ENCODE data around the gene IRS1.
A peak's percentile ranks its signal among the peaks of the same experiment; 100 is the strongest.

IRS1 gene

DNA sequence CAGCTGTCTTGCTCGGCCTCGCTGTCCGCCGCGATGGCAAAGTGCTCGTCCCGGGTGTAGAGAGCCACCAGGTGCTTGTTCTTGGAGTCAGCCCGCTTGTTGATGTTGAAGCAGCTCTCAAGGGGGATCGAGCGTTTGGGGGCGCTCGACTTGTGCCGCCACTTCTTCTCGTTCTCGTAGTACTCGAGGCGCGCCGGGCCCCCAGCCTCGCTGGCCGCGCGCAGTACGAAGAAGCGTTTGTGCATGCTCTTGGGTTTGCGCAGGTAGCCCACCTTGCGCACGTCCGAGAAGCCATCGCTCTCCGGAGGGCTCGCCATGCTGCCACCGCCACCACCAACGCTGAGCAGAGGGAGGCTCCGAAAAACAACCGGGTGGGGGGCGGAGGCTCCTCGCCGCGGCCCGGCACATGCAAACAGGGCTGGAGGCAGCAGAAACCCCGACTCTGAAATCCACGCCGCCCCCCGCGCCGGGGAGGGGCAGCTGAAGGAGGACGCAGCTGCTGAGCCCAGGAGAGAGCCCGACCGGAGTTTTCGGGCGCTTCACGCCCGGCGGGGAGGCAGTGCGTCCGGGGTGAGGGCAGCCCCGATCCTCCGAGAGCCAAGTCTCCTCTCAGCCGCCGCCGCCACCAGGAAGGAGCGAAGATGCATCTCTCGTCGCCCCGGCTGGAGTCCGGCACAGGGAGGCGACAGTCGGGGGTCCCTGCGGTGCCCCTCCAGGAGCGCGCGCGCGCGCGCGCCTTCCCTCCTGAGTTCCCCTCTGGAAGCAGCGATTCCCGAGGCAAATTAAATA is 1.0 kb downstream of the IRS1 start:
- Mint-ChIP-seq H3K27ac (peak overlapping the region; percentile 71), H3K36me3 (peaks cover 4 to 13% of the 10 kb centered on the region in 2 donors), H3K27me3 (no peaks in the 10 kb centered on the region), H3K4me3 (peak overlapping the region; percentile 84 to 87), H3K9me3 (no peaks in the 10 kb centered on the region), H3K4me1 (peaks cover 20 to 59% of the 10 kb centered on the region in 2 donors)
- DNase-seq (peak; percentile 46), ATAC-seq (replicated peaks) (peak; percentile 31 to 33)

DNA sequence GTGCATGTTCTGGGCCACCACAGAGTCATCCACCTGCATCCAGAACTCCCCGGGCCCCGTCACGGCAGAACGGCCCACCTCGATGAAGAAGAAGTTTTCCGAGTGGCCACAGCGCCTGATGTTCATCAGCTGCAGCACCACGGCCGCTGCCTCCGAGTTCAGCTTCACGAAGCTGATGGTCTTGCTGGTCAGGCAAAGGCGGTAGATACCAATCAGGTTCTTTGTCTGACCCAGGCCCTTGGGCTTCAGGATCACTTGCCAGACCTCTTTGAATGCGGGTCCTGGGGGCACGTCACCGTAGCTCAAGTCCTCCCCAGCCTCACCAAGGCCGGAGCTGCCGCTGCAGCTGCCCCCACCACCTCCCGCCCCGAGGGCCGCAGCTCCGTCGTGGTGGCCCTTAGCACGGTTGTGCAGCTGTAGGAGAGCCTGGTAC is 1.6 kb downstream of the IRS1 start:
- no peak for ATAC-seq (replicated peaks)
- H3K4me1 Mint-ChIP-seq = peaks cover 20 to 59% of the 10 kb centered on the region in 2 donors
- peak overlapping the region; percentile 71 for H3K27ac Mint-ChIP-seq
- no peak for DNase-seq
- no peaks in the 10 kb centered on the region for H3K9me3 Mint-ChIP-seq
- no peaks in the 10 kb centered on the region for H3K27me3 Mint-ChIP-seq
- H3K36me3 Mint-ChIP-seq = peaks cover 4 to 13% of the 10 kb centered on the region in 2 donors
- H3K4me3 Mint-ChIP-seq = peak overlapping the region; percentile 84 to 87

GRCh38 chr2:226797289-226797988 is 2.2 kb downstream of the IRS1 start:
- no peak for DNase-seq
- peak overlapping the region; percentile 77 for H3K27ac Mint-ChIP-seq

GRCh38 chr2:226796840-226797288 is 2.8 kb downstream of the IRS1 start:
- DNase-seq (no peak), ATAC-seq (replicated peaks) (no peak)
- H3K27ac Mint-ChIP-seq = no peak overlapping the region
- peaks cover 4 to 13% of the 10 kb centered on the region in 2 donors for H3K36me3 Mint-ChIP-seq
- H3K4me1 Mint-ChIP-seq = peaks cover 25 to 63% of the 10 kb centered on the region in 2 donors
- H3K4me3 Mint-ChIP-seq = peak overlapping the region in 1 of 2 donors; percentile 65
- no peaks in the 10 kb centered on the region for H3K27me3 Mint-ChIP-seq
- H3K9me3 Mint-ChIP-seq = no peaks in the 10 kb centered on the region

More at GRCh38 chr2:226797289-226797988, 2.2 kb downstream of the IRS1 start:
- Mint-ChIP-seq H3K4me1 (peaks cover 20 to 59% of the 10 kb centered on the region in 2 donors), H3K36me3 (peaks cover 4 to 13% of the 10 kb centered on the region in 2 donors), H3K27me3 (no peaks in the 10 kb centered on the region), H3K9me3 (no peaks in the 10 kb centered on the region), H3K4me3 (peak overlapping the region; percentile 14 to 87)
- ATAC-seq (replicated peaks) = no peak

GRCh38 chr2:226796012-226796839 is 3.4 kb downstream of the IRS1 start:
- H3K4me3 Mint-ChIP-seq = no peak overlapping the region
- H3K9me3 Mint-ChIP-seq = no peaks in the 10 kb centered on the region
- ATAC-seq (replicated peaks) (no peak), DNase-seq (no peak)
- H3K4me1 Mint-ChIP-seq = peaks cover 21 to 57% of the 10 kb centered on the region in 2 donors
- no peaks in the 10 kb centered on the region for H3K27me3 Mint-ChIP-seq
- H3K36me3 Mint-ChIP-seq = peaks cover 4 to 13% of the 10 kb centered on the region in 2 donors
- no peak overlapping the region for H3K27ac Mint-ChIP-seq

DNA sequence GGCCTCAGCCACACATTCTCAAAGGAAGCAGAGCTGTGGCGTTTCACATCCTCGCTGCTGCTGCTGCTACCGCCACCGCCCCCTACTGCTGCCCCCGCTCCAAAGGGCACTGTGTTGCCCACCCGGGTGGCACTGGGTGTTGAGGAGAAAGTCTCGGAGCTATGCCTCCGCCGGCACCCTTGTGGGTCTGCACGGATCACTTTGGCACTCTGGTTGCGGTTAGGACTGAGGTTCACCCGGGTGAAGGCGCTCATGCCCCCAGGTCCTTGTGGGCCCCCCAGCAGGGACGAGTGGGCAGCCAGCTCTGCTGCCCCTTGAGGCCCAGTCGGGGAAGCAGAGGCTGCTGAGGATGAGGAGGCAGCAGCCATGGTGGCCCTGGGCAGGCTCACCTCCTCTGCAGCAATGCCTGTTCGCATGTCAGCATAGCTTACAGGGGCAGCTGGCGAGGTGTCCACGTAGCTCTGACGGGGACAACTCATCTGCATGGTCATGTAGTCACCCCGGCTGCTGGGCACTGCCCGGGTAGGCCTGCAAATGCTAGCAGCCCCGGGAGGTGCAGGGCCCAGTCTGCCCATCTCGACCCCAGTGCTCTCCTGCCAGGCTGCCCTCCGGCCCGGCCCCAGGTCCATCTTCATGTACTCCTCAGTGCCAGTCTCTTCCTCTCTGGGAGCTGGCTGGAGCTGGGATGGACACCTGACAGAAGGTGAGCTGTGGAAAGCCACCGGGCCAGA is 4.2 kb downstream of the IRS1 start:
- Mint-ChIP-seq H3K4me1 (peaks cover 22 to 54% of the 10 kb centered on the region in 2 donors), H3K36me3 (peaks cover 4 to 16% of the 10 kb centered on the region in 2 donors), H3K27ac (no peak overlapping the region), H3K27me3 (no peaks in the 10 kb centered on the region), H3K4me3 (no peak overlapping the region), H3K9me3 (no peaks in the 10 kb centered on the region)
- DNase-seq (no peak), ATAC-seq (replicated peaks) (no peak)

GRCh38 chr2:226794751-226795171 is 4.9 kb downstream of the IRS1 start:
- H3K4me1 Mint-ChIP-seq = peaks cover 19 to 55% of the 10 kb centered on the region in 2 donors
- no peaks in the 10 kb centered on the region for H3K9me3 Mint-ChIP-seq
- H3K36me3 Mint-ChIP-seq = peaks cover 4 to 16% of the 10 kb centered on the region in 2 donors
- no peak for ATAC-seq (replicated peaks)
- no peak overlapping the region for H3K4me3 Mint-ChIP-seq
- no peak overlapping the region for H3K27ac Mint-ChIP-seq
- DNase-seq = no peak
- H3K27me3 Mint-ChIP-seq = no peaks in the 10 kb centered on the region

GRCh38 chr2:226794196-226794661 is 5.4 kb downstream of the IRS1 start:
- Mint-ChIP-seq H3K4me1 (peaks cover 22 to 61% of the 10 kb centered on the region in 2 donors), H3K36me3 (peaks cover 4 to 16% of the 10 kb centered on the region in 2 donors), H3K27me3 (no peaks in the 10 kb centered on the region), H3K4me3 (no peak overlapping the region), H3K9me3 (no peaks in the 10 kb centered on the region), H3K27ac (no peak overlapping the region)
- ATAC-seq (replicated peaks) (no peak), DNase-seq (no peak)

DNA sequence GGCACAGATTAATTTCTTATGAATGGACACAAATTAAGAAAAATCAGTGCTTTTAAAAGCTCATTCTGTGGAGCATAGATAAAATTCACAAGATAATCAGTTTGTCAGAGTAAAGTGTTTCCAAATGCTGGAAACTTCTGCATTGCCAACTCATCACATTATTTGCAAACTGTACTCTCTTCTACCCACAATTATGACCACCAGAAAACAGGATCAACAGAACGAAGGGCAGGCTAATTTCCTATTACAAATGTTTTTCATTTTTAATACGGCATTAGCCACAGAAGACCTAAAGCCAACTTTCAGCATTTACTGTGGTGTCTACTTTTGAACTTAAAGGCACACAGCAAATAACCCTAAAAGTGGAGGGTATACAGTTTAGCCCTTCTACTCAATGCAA is 6.0 kb downstream of the IRS1 start:
- Mint-ChIP-seq H3K27ac (no peak overlapping the region), H3K4me3 (no peak overlapping the region), H3K27me3 (no peaks in the 10 kb centered on the region), H3K36me3 (peaks cover 4 to 16% of the 10 kb centered on the region in 2 donors), H3K9me3 (no peaks in the 10 kb centered on the region), H3K4me1 (peaks cover 24 to 63% of the 10 kb centered on the region in 2 donors)
- DNase-seq (no peak), ATAC-seq (replicated peaks) (no peak)

DNA sequence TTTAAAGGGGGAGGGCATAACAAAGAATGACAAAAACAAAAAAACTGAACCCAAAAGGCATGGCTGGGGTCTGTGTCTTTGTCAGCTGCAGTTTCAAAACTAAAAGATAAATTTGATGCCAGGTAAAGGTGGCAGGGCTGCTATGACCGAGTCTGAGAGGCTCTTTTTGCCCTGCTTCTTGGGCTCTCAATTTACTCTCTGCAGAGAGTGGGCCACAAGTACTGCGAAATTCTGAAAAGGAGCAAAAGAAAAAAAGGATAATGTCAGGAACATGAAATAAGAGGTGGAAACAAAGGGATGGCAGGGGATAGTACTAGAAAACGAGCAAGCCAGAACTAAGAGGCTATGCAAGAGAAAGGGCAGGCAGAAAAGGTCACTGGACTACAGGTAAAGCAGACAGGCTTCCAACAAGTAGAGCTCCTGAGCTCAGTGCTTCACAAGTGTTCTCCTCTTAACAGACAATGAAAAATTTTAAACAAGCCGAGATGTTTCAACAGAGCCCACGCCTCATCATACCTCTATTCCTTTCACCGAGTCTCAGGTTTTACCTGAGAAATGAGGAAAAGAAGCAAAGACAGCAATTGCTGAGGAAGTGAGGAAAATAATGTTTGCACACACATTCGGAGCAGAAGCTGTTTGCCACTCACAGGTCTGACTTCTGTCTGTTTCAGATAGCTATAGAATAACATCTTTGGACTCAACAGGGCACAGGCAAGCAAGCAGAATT is 7.3 kb downstream of the IRS1 start:
- no peaks in the 10 kb centered on the region for H3K27me3 Mint-ChIP-seq
- peak overlapping the region; percentile 97 for H3K27ac Mint-ChIP-seq
- DNase-seq (no peak), ATAC-seq (replicated peaks) (no peak)
- H3K4me3 Mint-ChIP-seq = peak overlapping the region; percentile 86 to 93
- H3K9me3 Mint-ChIP-seq = no peaks in the 10 kb centered on the region
- H3K4me1 Mint-ChIP-seq = peaks cover 22 to 54% of the 10 kb centered on the region in 2 donors
- peaks cover 4 to 15% of the 10 kb centered on the region in 2 donors for H3K36me3 Mint-ChIP-seq

GRCh38 chr2:226791487-226792081 is 8.0 kb downstream of the IRS1 start:
- peak; percentile 91 for DNase-seq
- peaks cover 21 to 46% of the 10 kb centered on the region in 2 donors for H3K4me1 Mint-ChIP-seq

GRCh38 chr2:226791056-226791486 is 8.5 kb downstream of the IRS1 start:
- peaks cover 18 to 41% of the 10 kb centered on the region in 2 donors for H3K4me1 Mint-ChIP-seq

More at GRCh38 chr2:226791487-226792081, 8.0 kb downstream of the IRS1 start:
- Mint-ChIP-seq H3K36me3 (peaks cover 4 to 8% of the 10 kb centered on the region in 2 donors), H3K27ac (peak overlapping the region; percentile 100), H3K4me3 (peak overlapping the region; percentile 93 to 97), H3K9me3 (no peaks in the 10 kb centered on the region), H3K27me3 (no peaks in the 10 kb centered on the region)
- peak; percentile 95 to 97 for ATAC-seq (replicated peaks)

More at GRCh38 chr2:226791056-226791486, 8.5 kb downstream of the IRS1 start:
- H3K9me3 Mint-ChIP-seq = no peaks in the 10 kb centered on the region
- H3K36me3 Mint-ChIP-seq = peaks cover 2 to 3% of the 10 kb centered on the region in 2 donors
- ATAC-seq (replicated peaks) = peak; percentile 76 to 77
- H3K27me3 Mint-ChIP-seq = no peaks in the 10 kb centered on the region
- peak overlapping the region; percentile 93 to 97 for H3K4me3 Mint-ChIP-seq
- H3K27ac Mint-ChIP-seq = peak overlapping the region; percentile 100
- DNase-seq = no peak

Data from stimulated activated naive B cell treated with anti-CD40 and anti-IgM and Interleukin-4, amounts not matched to agents 10 μg/mL and 1 μg/mL and 100 μg/mL, for 72 hours (primary cell).